ENCODE results near the gene FKBP8. TPM values are rescaled to one million over a fixed set of nuclear protein-coding genes. Genes with fewer than 3 reads are reported as not detected.

Gene FKBP8
- total and polyA plus RNA-seq, 2 of the 4 experiments (the other 2 are of a cell fraction), result 153 to 289 TPM

GRCh38 chr19:18506101-18506930 is 37.1 kb downstream of the FKBP8 start (continued):
- TF ChIP-seq MAFK (IDR thresholded peaks at IDR 0.05; ENCODE audit: low read depth, low read length), result no peak

GRCh38 chr19:18504886-18505610 is 38.3 kb downstream of the FKBP8 start:
- Histone ChIP-seq H2AFZ (replicated peaks; ENCODE audit: low read length, poor library complexity) (no peak overlapping the region), H2BK120ac (ENCODE audit: low read depth, low read length) (no peak overlapping the region), H3K9me1 (ENCODE audit: insufficient read depth, low read length) (peaks cover 56% of the 10 kb centered on the region), H3K79me1 (ENCODE audit: low read depth in 1 of 2, low read length in 2 of 2) (peaks cover 10 to 100% of the 10 kb centered on the region in 2 experiments), H2AK9ac (replicated peaks; ENCODE audit: low read depth, low read length, poor library complexity) (no peak overlapping the region), H3K56ac (ENCODE audit: extremely low read depth, insufficient read depth, low read length) (no peak overlapping the region), H4K91ac (ENCODE audit: insufficient read depth, low read depth, low read length) (no peak overlapping the region), H3K9me3 (ENCODE audit: control insufficient read depth, insufficient read depth, low read length) (no peaks in the 10 kb centered on the region), H4K5ac (ENCODE audit: low read depth, low read length) (no peak overlapping the region), H3K14ac (replicated peaks; ENCODE audit: low read depth, low read length) (no peak overlapping the region), H3K4ac (ENCODE audit: low read depth, low read length) (no peak overlapping the region), H3K36me3 (ENCODE audit: control insufficient read depth, insufficient read depth, low read length) (no peaks in the 10 kb centered on the region), H3K27ac (ENCODE audit: insufficient read depth, low read length) (no peak overlapping the region), H3K23ac (ENCODE audit: low read depth, low read length) (no peak overlapping the region), H4K8ac (ENCODE audit: low read depth in 2 of 2, low read length in 2 of 2) (no peak overlapping the region), H2BK15ac (ENCODE audit: low read depth, low read length) (no peak overlapping the region), H3K4me3 (ENCODE audit: insufficient read depth, low read depth, low read length) (no peak overlapping the region), H3K18ac (ENCODE audit: low read depth, low read length) (no peak overlapping the region), H2BK5ac (ENCODE audit: low read depth, low read length, poor library complexity, severe bottlenecking) (no peak overlapping the region), H2AK5ac (ENCODE audit: low read depth, low read length) (0 out of 2 replicates have a peak overlapping the region, but pooled peaks have one; percentile 12), H3K4me1 (ENCODE audit: control insufficient read depth, insufficient read depth, low read length) (peaks cover 29% of the 10 kb centered on the region), H3K4me2 (ENCODE audit: low read depth, low read length) (no peak overlapping the region), H3K9ac (ENCODE audit: low read depth, low read length) (no peak overlapping the region), H3K27me3 (ENCODE audit: control insufficient read depth, insufficient read depth, low read length) (no peaks in the 10 kb centered on the region), H4K20me1 (ENCODE audit: insufficient read depth, low read length) (peaks cover 100% of the 10 kb centered on the region), H2BK20ac (ENCODE audit: low read depth, low read length) (no peak overlapping the region)
- ChIA-PET POLR2A (ENCODE audit: unreplicated experiment) (no interaction called here), CTCF (no interaction called here)
- ATAC-seq (ENCODE audit: low read depth), result no peak
- intact Hi-C loops (cut with micrococcal nuclease), result no loop called here
- 86% methylated on average over 4 of the region's 8 CpGs; no CpG with 5 or more reads in 1 of the 2 experiments for WGBS, 2 experiments (ENCODE audit: extremely low coverage in 2 of 2, insufficient read length in 1 of 2)
- dilution Hi-C loops (cut with HindIII; ENCODE audit: low sequenced_read_pairs, unreplicated experiment), result no loop called here
- no TSS peak for BruUV-seq (replicated peaks)
- in situ Hi-C loops (cut with MboI; ENCODE audit: low sequenced_read_pairs), result no loop called here
- no peak for DNase-seq
- no peak for TF ChIP-seq NFE2L2 (IDR thresholded peaks at IDR 0.05; ENCODE audit: low read depth, low read length)
- TF ChIP-seq RAD21 (IDR thresholded peaks at IDR 0.05; ENCODE audit: low read length), result no peak
- TF ChIP-seq ELK1 (IDR thresholded peaks at IDR 0.05; ENCODE audit: borderline replicate concordance, low read depth, low read length), result no peak
- no peak for TF ChIP-seq FOS (IDR thresholded peaks at IDR 0.05; ENCODE audit: low read depth, low read length)
- no peak for TF ChIP-seq USF2 (IDR thresholded peaks at IDR 0.05; ENCODE audit: low read depth, low read length)
- TF ChIP-seq RFX5 (IDR thresholded peaks at IDR 0.05; ENCODE audit: low read depth, low read length), result no peak
- no peak for TF ChIP-seq RCOR1 (IDR thresholded peaks at IDR 0.05; ENCODE audit: insufficient replicate concordance, low read length)
- TF ChIP-seq CHD1 (IDR thresholded peaks at IDR 0.05; ENCODE audit: low read depth, low read length), result no peak
- TF ChIP-seq POLR2A (IDR thresholded peaks at IDR 0.05; ENCODE audit: low read depth, low read length), result no peak
- no peak for TF ChIP-seq CTCF (conservative IDR thresholded peaks at IDR 0.05; ENCODE audit: low read depth, low read length)

All from IMR-90 (cell line).